HCT116 (cell line): ENCODE results near the gene ABHD1. TPM values are rescaled to one million over a fixed set of nuclear protein-coding genes. Genes with fewer than 3 reads are reported as not detected.

Experiments used
- ATAC-seq: fragments of 200-7000 bp; cut with Tn5 transposase; 2 replicates; pipeline ENCODE4 v1.9.1; 2020; ENCODE audit warnings: mild to moderate bottlenecking, moderate library complexity
- BruUV-seq: library from RNA; stranded (reverse); fragments of 400-500 nt; replicated peaks from 2 replicates; lab custom pipeline; 2021; lab: Mats Ljungman, UMichigan
- CTCF ChIA-PET: fragments of 300-600 bp; sonication (Branson Sonifier 250); formaldehyde crosslinking; loops from one replicate; lab custom pipeline; 2021; ENCODE audit warnings: antibody characterized with exemption; lab: Charles Lee
- POLR2A ChIA-PET: fragments of 300-600, 350-600 bp; sonication (Branson Sonifier 250); formaldehyde crosslinking; loops from one replicate; lab custom pipeline; 2021; ENCODE audit warnings: antibody characterized with exemption; lab: Charles Lee
- RAD21 ChIA-PET, 2 experiments: fragments of 300-600 bp; sonication (Branson Sonifier 250); formaldehyde crosslinking; loops; one replicate each; lab custom pipeline; 2023; ENCODE audit warnings: low total read pairs in 2 of 2; ENCODE audit not compliant: uncharacterized antibody in 2 of 2, unreplicated experiment in 2 of 2, low non-redundant PET in 1 of 2; lab: Charles Lee
- DNase-seq: peaks from one replicate; pipeline ENCODE4 v3.0.0-alpha.2; 2010; ENCODE audit warnings: low read depth, low spot score
- H2AFZ ChIP-seq: fragments of 200-600 bp; shearing (Covaris generic), sonication (generic); 2 replicates; pipeline ENCODE4 v1.6.1; 2017; ENCODE audit warnings: low read depth, mixed run types, mixed read lengths, antibody characterized with exemption, low read length; ENCODE audit not compliant: poor library complexity, severe bottlenecking
- H3K27ac ChIP-seq: 2 replicates; pipeline ENCODE4 v1.5.1; 2012; ENCODE audit warnings: low read depth, low read length
- H3K27me3 ChIP-seq: fragments of 200-600 bp; sonication (generic); 2 replicates; pipeline ENCODE4 v1.6.1; 2016; ENCODE audit warnings: mixed run types, low read length, mixed read lengths; ENCODE audit not compliant: insufficient read depth
- H3K36me3 ChIP-seq, 2 experiments: fragments of 200-500 bp in 1 of 2; fragments of 200-600 bp in 1 of 2; sonication (Bioruptor generic) in 1 of 2; sonication (generic) in 1 of 2; 2 replicates each; pipeline versions ENCODE4 v1.5.1 to v1.6.1; 2014 to 2016; ENCODE audit warnings: low read length in 2 of 2, inconsistent platforms in 1 of 2, mixed read lengths in 1 of 2, mixed run types in 1 of 2; ENCODE audit not compliant: insufficient read depth in 2 of 2, control insufficient read depth in 1 of 2
- H3K4me1 ChIP-seq, 2 experiments: fragments of 200-600 bp in 1 of 2; sonication (generic) in 1 of 2; 2 replicates each; pipeline versions ENCODE4 v1.5.1 to v1.6.1; 2012 to 2017; ENCODE audit warnings: low read length in 2 of 2, inconsistent platforms in 1 of 2, mild to moderate bottlenecking in 1 of 2, mixed read lengths in 1 of 2, mixed run types in 1 of 2, moderate library complexity in 1 of 2; ENCODE audit not compliant: insufficient read depth in 2 of 2, control insufficient read depth in 1 of 2
- H3K4me2 ChIP-seq: fragments of 200-600 bp; sonication (generic); 2 replicates; pipeline ENCODE4 v1.6.1; 2017; ENCODE audit warnings: mixed run types, low read length, mixed read lengths
- H3K4me3 ChIP-seq, 2 experiments: fragments of 200-600 bp in 1 of 2; sonication (generic) in 1 of 2; replicated peaks in 1 of 2; 2 replicates each; pipeline ENCODE4 v1.5.1; 2011 to 2016; ENCODE audit warnings: low read length in 2 of 2, control low read depth in 1 of 2, low read depth in 1 of 2, mild to moderate bottlenecking in 1 of 2, mixed read lengths in 1 of 2, mixed run types in 1 of 2
- H3K79me2 ChIP-seq: fragments of 200-600 bp; sonication (generic); 2 replicates; pipeline ENCODE4 v1.6.1; 2017; ENCODE audit warnings: mild to moderate bottlenecking, mixed run types, low read length, moderate library complexity, mixed read lengths; ENCODE audit not compliant: insufficient read depth
- H3K9ac ChIP-seq: fragments of 200-600 bp; sonication (generic); 2 replicates; pipeline ENCODE4 v1.6.1; 2016; ENCODE audit warnings: low read length, mixed read lengths
- H3K9me2 ChIP-seq: fragments of 200-600 bp; sonication (generic), shearing (Covaris generic); 2 replicates; pipeline ENCODE4 v1.6.1; 2017; ENCODE audit warnings: mixed run types, mild to moderate bottlenecking, moderate library complexity; ENCODE audit not compliant: insufficient read depth
- H3K9me3 ChIP-seq, 2 experiments: fragments of 200-500 bp in 1 of 2; fragments of 200-600 bp in 1 of 2; sonication (Bioruptor generic) in 1 of 2; sonication (generic) in 1 of 2; 2 replicates each; pipeline ENCODE4 v1.6.1; 2014 to 2017; ENCODE audit warnings: low read length in 2 of 2, mixed read lengths in 2 of 2, inconsistent platforms in 1 of 2, low read depth in 1 of 2, mild to moderate bottlenecking in 1 of 2, mixed run types in 1 of 2, moderate library complexity in 1 of 2; ENCODE audit not compliant: control insufficient read depth in 1 of 2, insufficient read depth in 1 of 2
- H4K20me1 ChIP-seq: fragments of 200-600 bp; sonication (generic), shearing (Covaris generic); 2 replicates; pipeline ENCODE4 v1.6.1; 2017; ENCODE audit warnings: mixed run types, mild to moderate bottlenecking, moderate library complexity; ENCODE audit not compliant: insufficient read depth
- CEBPB ChIP-seq: IDR thresholded peaks from 2 replicates; pipeline ENCODE4 v1.6.1; 2012; ENCODE audit warnings: low read depth
- ELF1 ChIP-seq: IDR thresholded peaks from 2 replicates; pipeline ENCODE4 v1.6.1; 2012; ENCODE audit warnings: low read depth, borderline replicate concordance
- RAD21 ChIP-seq: IDR thresholded peaks from 2 replicates; pipeline ENCODE4 v1.6.1; 2012; ENCODE audit warnings: low read depth, mild to moderate bottlenecking
- SIN3A ChIP-seq: IDR thresholded peaks from 2 replicates; pipeline ENCODE4 v1.6.1; 2012; ENCODE audit warnings: low read depth
- SP1 ChIP-seq: IDR thresholded peaks from 2 replicates; pipeline ENCODE4 v1.6.1; 2012; ENCODE audit warnings: low read depth
- ZFX ChIP-seq: fragments of 450-650 bp; IDR thresholded peaks from 2 replicates; pipeline ENCODE4 v1.6.1; 2017
- intact Hi-C: fragments of 100-400 bp; cut with micrococcal nuclease; formaldehyde crosslinking; loops from 2 replicates; pipeline ENCODE4 v1.10.0; 2022
- total RNA-seq: library from RNA; stranded (reverse); gene quantifications from one replicate; pipeline ENCODE4 v1.2.1, GENCODE V29; 2021; ENCODE audit not compliant: unreplicated experiment
- TF ChIP-seq, protein P1 (sequence below): IDR thresholded peaks from 2 replicates; pipeline ENCODE4 v1.6.1; 2012
- TF ChIP-seq, protein P2 (sequence below): IDR thresholded peaks from 2 replicates; pipeline ENCODE4 v1.6.1; 2012
- TF ChIP-seq, protein P3 (sequence below): IDR thresholded peaks from 2 replicates; pipeline ENCODE4 v1.6.1; 2011; ENCODE audit warnings: mild to moderate bottlenecking, low read length, moderate library complexity; ENCODE audit not compliant: insufficient replicate concordance; ENCODE audit errors: extremely low read depth

The ABHD1 gene
- total RNA-seq, 1 experiment from 2014 or later: not detected

DNA sequence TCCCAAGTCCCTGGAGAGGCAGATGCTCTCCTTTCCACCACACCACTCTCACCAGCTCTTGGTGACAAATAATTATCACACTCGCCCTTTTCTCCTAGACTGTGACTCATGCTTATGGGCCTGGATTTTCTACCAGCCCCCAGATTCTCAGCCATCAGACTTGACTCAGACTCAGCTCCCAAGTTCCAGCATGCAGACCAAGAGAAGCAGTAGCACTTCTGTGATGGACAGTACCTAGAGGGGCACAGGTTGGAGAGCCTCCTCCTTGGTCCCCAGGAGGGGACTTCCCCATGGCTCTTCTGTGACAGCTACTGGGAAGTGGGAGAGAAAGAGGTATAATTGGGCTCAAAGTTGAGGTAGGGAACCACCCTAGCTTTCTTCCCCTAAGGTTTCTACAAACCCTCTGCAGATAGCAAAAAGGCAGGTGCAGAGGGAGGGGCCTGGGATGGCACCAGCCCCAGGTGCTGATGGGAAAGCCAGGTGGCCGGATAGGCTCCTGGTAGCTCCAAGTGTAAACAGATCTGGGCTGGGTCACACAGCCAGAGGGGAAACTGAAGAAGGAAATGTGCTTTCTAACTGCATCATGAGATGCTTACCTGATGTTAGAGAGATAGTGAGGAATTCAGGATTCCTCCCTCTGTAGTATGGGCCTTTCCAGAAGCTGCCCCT is 29.3 kb downstream of the ABHD1 start:
- no peak overlapping the region for H2AFZ ChIP-seq
- no peaks in the 10 kb centered on the region for H4K20me1 ChIP-seq
- ChIA-PET POLR2A (interaction anchor here (1.4 kb wide), 1 partner anchor 22 kb away, joined by 4 read pairs; no protein-coding TSS in a partner anchor), RAD21 (no interaction called here)
- peaks cover 0 to 17% of the 10 kb centered on the region in 2 experiments; a peak in 2 of 4 replicates for H3K4me1 ChIP-seq
- intact Hi-C loops: no loop called here
- ATAC-seq (peak; percentile 27; the same call in 1 of the 2 replicates), DNase-seq (no peak)
- H3K79me2 ChIP-seq: no peaks in the 10 kb centered on the region
- H3K4me2 ChIP-seq: peak overlapping the region; percentile 5; the same call in 1 of the 2 replicates
- no peaks in the 10 kb centered on the region for H3K36me3 ChIP-seq
- no peaks in the 10 kb centered on the region for H3K9me3 ChIP-seq
- BruUV-seq: no TSS peak
- H3K27me3 ChIP-seq: no peaks in the 10 kb centered on the region
- H3K9me2 ChIP-seq: no peaks in the 10 kb centered on the region
- TF ChIP-seq, protein P1, sequence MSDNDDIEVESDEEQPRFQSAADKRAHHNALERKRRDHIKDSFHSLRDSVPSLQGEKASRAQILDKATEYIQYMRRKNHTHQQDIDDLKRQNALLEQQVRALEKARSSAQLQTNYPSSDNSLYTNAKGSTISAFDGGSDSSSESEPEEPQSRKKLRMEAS: no peak
- TF ChIP-seq RAD21: no peak
- TF ChIP-seq, protein P2, sequence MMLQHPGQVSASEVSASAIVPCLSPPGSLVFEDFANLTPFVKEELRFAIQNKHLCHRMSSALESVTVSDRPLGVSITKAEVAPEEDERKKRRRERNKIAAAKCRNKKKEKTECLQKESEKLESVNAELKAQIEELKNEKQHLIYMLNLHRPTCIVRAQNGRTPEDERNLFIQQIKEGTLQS: no peak
- no peak for TF ChIP-seq ELF1
- no peak for TF ChIP-seq SIN3A
- TF ChIP-seq CEBPB: no peak
- TF ChIP-seq SP1: no peak
- TF ChIP-seq, all 23 proteins: peak for 0
- Histone ChIP-seq H3K9ac (no peak overlapping the region), H3K27ac (no peak overlapping the region), H3K4me3 (no peak overlapping the region)
- CTCF ChIA-PET: interaction anchor here (1.0 to 2.2 kb wide), 2 partner anchors 17 to 126 kb away, joined by 3 to 10 read pairs; no protein-coding TSS in a partner anchor

DNA sequence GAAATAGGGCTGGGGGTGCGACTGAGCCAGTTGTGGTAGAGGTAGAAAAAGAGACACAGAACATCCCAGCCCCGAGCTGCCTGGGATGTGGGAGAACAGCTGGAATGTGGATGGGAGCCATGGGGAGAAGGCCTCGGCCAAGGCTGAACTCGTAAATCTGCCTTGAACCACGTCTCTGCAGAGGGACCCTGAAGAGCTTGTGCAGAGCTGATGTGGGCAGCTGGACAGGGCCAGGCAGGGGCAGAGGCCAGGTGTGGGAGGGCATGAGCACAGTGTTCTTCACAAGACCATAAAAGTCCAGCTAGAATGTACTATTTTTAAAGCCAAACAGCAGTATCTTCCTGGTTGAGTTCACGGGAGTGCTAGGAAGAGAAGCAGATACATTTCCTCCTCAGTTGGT is 30.9 kb downstream of the ABHD1 start:
- intact Hi-C loops: no loop called here
- POLR2A ChIA-PET: no interaction called here

More for the DNA sequence above, 30.9 kb downstream of the ABHD1 start:
- H3K9me3 ChIP-seq: no peaks in the 10 kb centered on the region
- peaks cover 0 to 17% of the 10 kb centered on the region in 2 experiments; a peak in 2 of 4 replicates for H3K4me1 ChIP-seq
- no peak overlapping the region for H3K9ac ChIP-seq
- H3K27me3 ChIP-seq: no peaks in the 10 kb centered on the region
- no peak overlapping the region for H2AFZ ChIP-seq
- ATAC-seq (no peak), DNase-seq (no peak)
- no peaks in the 10 kb centered on the region for H3K9me2 ChIP-seq
- RAD21 ChIA-PET: no interaction called here
- H3K36me3 ChIP-seq: no peaks in the 10 kb centered on the region
- H3K4me2 ChIP-seq: no peak overlapping the region
- TF ChIP-seq, protein P3, sequence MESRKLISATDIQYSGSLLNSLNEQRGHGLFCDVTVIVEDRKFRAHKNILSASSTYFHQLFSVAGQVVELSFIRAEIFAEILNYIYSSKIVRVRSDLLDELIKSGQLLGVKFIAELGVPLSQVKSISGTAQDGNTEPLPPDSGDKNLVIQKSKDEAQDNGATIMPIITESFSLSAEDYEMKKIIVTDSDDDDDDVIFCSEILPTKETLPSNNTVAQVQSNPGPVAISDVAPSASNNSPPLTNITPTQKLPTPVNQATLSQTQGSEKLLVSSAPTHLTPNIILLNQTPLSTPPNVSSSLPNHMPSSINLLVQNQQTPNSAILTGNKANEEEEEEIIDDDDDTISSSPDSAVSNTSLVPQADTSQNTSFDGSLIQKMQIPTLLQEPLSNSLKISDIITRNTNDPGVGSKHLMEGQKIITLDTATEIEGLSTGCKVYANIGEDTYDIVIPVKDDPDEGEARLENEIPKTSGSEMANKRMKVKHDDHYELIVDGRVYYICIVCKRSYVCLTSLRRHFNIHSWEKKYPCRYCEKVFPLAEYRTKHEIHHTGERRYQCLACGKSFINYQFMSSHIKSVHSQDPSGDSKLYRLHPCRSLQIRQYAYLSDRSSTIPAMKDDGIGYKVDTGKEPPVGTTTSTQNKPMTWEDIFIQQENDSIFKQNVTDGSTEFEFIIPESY: no peak
- no peak for TF ChIP-seq ZFX
- TF ChIP-seq, all 23 proteins: peak for 0
- Histone ChIP-seq H4K20me1 (no peaks in the 10 kb centered on the region), H3K4me3 (no peak overlapping the region), H3K27ac (no peak overlapping the region), H3K79me2 (no peaks in the 10 kb centered on the region)
- CTCF ChIA-PET: interaction anchor here (0.9 kb wide), 1 partner anchor 15 kb away, joined by 5 read pairs; no protein-coding TSS in a partner anchor
- no TSS peak for BruUV-seq
